Measurements from ENCODE around the gene DYRK2. TPM values are rescaled to one million over a fixed set of nuclear protein-coding genes. Genes with fewer than 3 reads are reported as not detected.

Gene DYRK2
- total and polyA plus RNA-seq, 2 donors (not counting 3 experiments of a cell fraction or from before 2014, with no cell fraction given) = 4.5 to 11.0 TPM

GRCh38 chr12:67695974-67696373, 47.4 kb downstream of the DYRK2 start:
- H3K36me3 ChIP-seq (ENCODE audit: control insufficient read depth in 2 of 2, extremely low read depth in 1 of 2, insufficient read depth in 2 of 2, low read length in 2 of 2) = no peaks in the 10 kb centered on the region
- H3K4me2 ChIP-seq (ENCODE audit: insufficient read depth, low read length) = no peak overlapping the region
- TF ChIP-seq FOS (IDR thresholded peaks at IDR 0.05; ENCODE audit: borderline replicate concordance, insufficient read depth, low read length) = no peak
- TF ChIP-seq JUN (IDR thresholded peaks at IDR 0.05; ENCODE audit: borderline replicate concordance, insufficient read depth, insufficient read length, low read depth) = no peak
- no peak for TF ChIP-seq MYC (IDR thresholded peaks at IDR 0.05; ENCODE audit: low read depth, low read length)
- no peak for TF ChIP-seq GATA2 (IDR thresholded peaks at IDR 0.05; ENCODE audit: insufficient read depth, insufficient read length, low read depth, low read length)
- TF ChIP-seq POLR2A (IDR thresholded peaks at IDR 0.05; ENCODE audit: low read depth, low read length) = no peak
- TF ChIP-seq POLR2AphosphoS5 (IDR thresholded peaks at IDR 0.05; ENCODE audit: insufficient read depth, low read depth, low read length) = no peak
- TF ChIP-seq EZH2 (IDR thresholded peaks at IDR 0.05; ENCODE audit: borderline replicate concordance, low read depth, low read length, severe bottlenecking) = no peak
- TF ChIP-seq MAX (IDR thresholded peaks at IDR 0.05; ENCODE audit: insufficient read depth, insufficient read length) = no peak
- TF ChIP-seq CTCF (IDR thresholded peaks at IDR 0.05; ENCODE audit: extremely low read depth in 1 of 2, insufficient read depth in 1 of 2, low read depth in 1 of 2, low read length in 2 of 2) = no peak
- POLR2A ChIA-PET = no interaction called here
- H4K20me1 ChIP-seq (replicated peaks; ENCODE audit: control insufficient read depth, extremely low read depth, insufficient read depth, low read length) = no peaks in the 10 kb centered on the region
- dilution Hi-C loops (cut with MboI; ENCODE audit: extremely low pct_ligation_motif_present, low sequenced_read_pairs) = no loop called here
- H3K4me1 ChIP-seq (ENCODE audit: control insufficient read depth, extremely low read depth, insufficient read depth, low read length) = no peaks in the 10 kb centered on the region
- H3K79me2 ChIP-seq (ENCODE audit: control insufficient read depth, insufficient read depth, low read length) = no peaks in the 10 kb centered on the region
- no peak overlapping the region for H3K27ac ChIP-seq (ENCODE audit: insufficient read depth, low read depth, low read length)
- no peak overlapping the region for H3K9ac ChIP-seq (replicated peaks; ENCODE audit: extremely low read depth, insufficient read depth, low read length)
- no peaks in the 10 kb centered on the region for H3K9me1 ChIP-seq (replicated peaks; ENCODE audit: control insufficient read depth, extremely low read depth, insufficient read depth, low read length)
- no peak overlapping the region for H2AFZ ChIP-seq (ENCODE audit: low read depth, low read length)
- no TSS peak for BruUV-seq (replicated peaks)
- intact Hi-C loops (cut with micrococcal nuclease) = no loop called here
- DNase-seq (ENCODE audit: low read depth, low spot score) (no peak), FAIRE-seq (no peak)
- no peaks in the 10 kb centered on the region for H3K9me3 ChIP-seq (replicated peaks; ENCODE audit: control insufficient read depth, insufficient read depth, low read length)
- no peak overlapping the region for H3K4me3 ChIP-seq (replicated peaks in 1 of 3; ENCODE audit: insufficient read depth in 1 of 3, low read depth in 1 of 3, low read length in 3 of 3)
- CTCF ChIA-PET = no interaction called here
- H3K27me3 ChIP-seq (ENCODE audit: control insufficient read depth in 2 of 2, insufficient read depth in 2 of 2, low read length in 2 of 2) = peaks cover 5 to 21% of the 10 kb centered on the region in 2 experiments
